ENCODE measurements around the gene ITIH4. TPM values are rescaled to one million over a fixed set of nuclear protein-coding genes. Genes with fewer than 3 reads are reported as not detected.

Gene ITIH4
- total and polyA plus RNA-seq, 4 donors: 4.5 to 33.8 (median 12.0) TPM

- no peak for ATAC-seq (ENCODE audit: insufficient read depth, low FRiP score)
- no peaks in the 10 kb centered on the region for H3K9me3 ChIP-seq (ENCODE audit: control insufficient read depth in 4 of 4, insufficient read depth in 3 of 4, low read length in 3 of 4)
- H3K27me3 ChIP-seq (ENCODE audit: control insufficient read depth in 3 of 3, insufficient read depth in 3 of 3, low read length in 2 of 3): no peaks in the 10 kb centered on the region
- no peaks in the 10 kb centered on the region for H3K4me1 ChIP-seq (ENCODE audit: control insufficient read depth in 5 of 5, insufficient read depth in 5 of 5, low read length in 5 of 5)
- DNase-seq: no peak
- no peak overlapping the region for H3K4me3 ChIP-seq
- TF ChIP-seq CTCF (IDR thresholded peaks at IDR 0.05; ENCODE audit: control extremely low read depth, extremely low read depth): no peak
- H3K9ac ChIP-seq (ENCODE audit: insufficient read depth in 1 of 2, low read length in 2 of 2): no peak overlapping the region
- 77 to 86% methylated on average over 18 of the region's 18 CpGs for WGBS, 2 donors
- H3K27ac ChIP-seq (ENCODE audit: low read depth in 1 of 2, low read length in 1 of 2): no peak overlapping the region
- H3K36me3 ChIP-seq (ENCODE audit: control insufficient read depth in 4 of 4, insufficient read depth in 4 of 4, low read length in 4 of 4): no peaks in the 10 kb centered on the region
Measured at GRCh38 chr3:52792961-52793695, 37.3 kb downstream of the ITIH4 start.

DNA sequence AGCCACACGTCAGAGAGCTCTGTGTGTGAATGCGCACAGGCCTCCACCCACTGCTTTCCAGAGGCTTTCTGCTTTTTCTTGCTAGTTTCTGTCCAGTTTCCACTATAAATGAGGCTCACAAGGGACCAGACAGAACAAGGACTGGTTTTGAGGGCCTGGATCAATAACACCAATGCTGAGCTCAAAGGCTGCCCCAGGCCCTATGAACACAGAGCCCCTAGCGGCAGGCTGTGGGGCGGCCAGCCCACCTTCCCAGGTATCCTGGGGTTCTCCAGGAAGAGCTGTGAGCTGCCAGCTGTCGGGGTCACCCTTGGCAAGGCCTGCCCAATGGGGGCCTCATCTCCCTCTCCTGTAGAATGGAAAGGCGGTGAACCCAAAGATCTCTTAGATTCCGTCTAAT lies 38.1 kb downstream of the ITIH4 start:
- Histone ChIP-seq H3K4me1 (ENCODE audit: control insufficient read depth in 5 of 5, insufficient read depth in 5 of 5, low read length in 5 of 5) (no peaks in the 10 kb centered on the region), H3K9me3 (ENCODE audit: control insufficient read depth in 4 of 4, insufficient read depth in 3 of 4, low read length in 3 of 4) (no peaks in the 10 kb centered on the region), H3K27me3 (ENCODE audit: control insufficient read depth in 3 of 3, insufficient read depth in 3 of 3, low read length in 2 of 3) (no peaks in the 10 kb centered on the region), H3K27ac (ENCODE audit: low read depth in 1 of 2, low read length in 1 of 2) (no peak overlapping the region), H3K4me3 (no peak overlapping the region), H3K9ac (ENCODE audit: insufficient read depth in 1 of 2, low read length in 2 of 2) (no peak overlapping the region), H3K36me3 (ENCODE audit: control insufficient read depth in 4 of 4, insufficient read depth in 4 of 4, low read length in 4 of 4) (no peaks in the 10 kb centered on the region)
- no peak for TF ChIP-seq CTCF (IDR thresholded peaks at IDR 0.05; ENCODE audit: control extremely low read depth, extremely low read depth)
- no peak for DNase-seq
- ATAC-seq (ENCODE audit: insufficient read depth, low FRiP score): no peak
- 86 to 87% methylated on average over 7 of the region's 7 CpGs for WGBS, 2 donors

DNA sequence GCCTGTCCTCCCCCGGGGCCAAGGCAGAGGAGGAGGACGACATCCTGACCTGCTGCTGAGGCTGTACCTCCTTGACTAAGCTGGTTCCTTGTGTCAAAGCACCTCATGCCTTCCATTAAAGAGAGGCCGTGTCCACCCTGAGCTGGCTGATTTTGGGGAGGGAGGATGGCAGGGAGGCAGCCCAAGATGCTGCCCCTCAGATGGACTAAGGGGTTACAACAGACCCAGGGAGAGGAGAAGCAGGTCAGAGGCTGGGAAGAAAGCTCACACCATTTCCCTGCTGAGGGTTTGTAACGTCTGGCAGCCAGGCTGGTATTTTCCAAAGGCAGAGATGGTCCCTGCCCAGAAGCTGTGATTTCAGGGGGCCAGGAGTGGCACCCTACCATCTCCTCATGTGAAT lies 38.5 kb downstream of the ITIH4 start:
- 80 to 82% methylated on average over 4 of the region's 4 CpGs for WGBS, 2 donors
- DNase-seq: no peak
- no peak for ATAC-seq (ENCODE audit: insufficient read depth, low FRiP score)

More for the DNA sequence above, 38.5 kb downstream of the ITIH4 start:
- Histone ChIP-seq H3K36me3 (ENCODE audit: control insufficient read depth in 4 of 4, insufficient read depth in 4 of 4, low read length in 4 of 4) (no peaks in the 10 kb centered on the region), H3K27me3 (ENCODE audit: control insufficient read depth in 3 of 3, insufficient read depth in 3 of 3, low read length in 2 of 3) (no peaks in the 10 kb centered on the region), H3K27ac (ENCODE audit: low read depth in 1 of 2, low read length in 1 of 2) (no peak overlapping the region), H3K4me3 (no peak overlapping the region), H3K9me3 (ENCODE audit: control insufficient read depth in 4 of 4, insufficient read depth in 3 of 4, low read length in 3 of 4) (no peaks in the 10 kb centered on the region), H3K4me1 (ENCODE audit: control insufficient read depth in 5 of 5, insufficient read depth in 5 of 5, low read length in 5 of 5) (no peaks in the 10 kb centered on the region), H3K9ac (ENCODE audit: insufficient read depth in 1 of 2, low read length in 2 of 2) (no peak overlapping the region)
- TF ChIP-seq CTCF (IDR thresholded peaks at IDR 0.05; ENCODE audit: control extremely low read depth, extremely low read depth): no peak

Measured in lung (tissue), 12 donors.